Caco-2 (cell line): ENCODE measurements around the gene RPS27A. TPM values are rescaled to one million over a fixed set of nuclear protein-coding genes. Genes with fewer than 3 reads are reported as not detected.
"Not testable (repeated sequence)": the region's sequence is repeated elsewhere in the genome, so short reads cannot be mapped to it uniquely, and the experiment has no call there.

Experiments
- Bru-seq: library from RNA; stranded (reverse); fragments of 400-500 nt; gene quantifications from one replicate; lab custom pipeline; 2021; lab: Mats Ljungman, UMichigan
- BruChase-seq, 2 experiments: library from RNA; stranded (reverse); fragments of 400-500 nt; gene quantifications; one replicate each; lab custom pipeline; 2021; lab: Mats Ljungman, UMichigan
- BruUV-seq: library from RNA; stranded (reverse); fragments of 400-500 nt; replicated peaks from 2 replicates; lab custom pipeline; 2021; lab: Mats Ljungman, UMichigan
- CTCF ChIA-PET: fragments of 300-600 bp; sonication (Branson Sonifier 250); formaldehyde crosslinking; loops from one replicate; lab custom pipeline; 2022; ENCODE audit warnings: antibody characterized with exemption; lab: Charles Lee
- POLR2A ChIA-PET: fragments of 300-600 bp; sonication (Branson Sonifier 250); formaldehyde crosslinking; loops from one replicate; lab custom pipeline; 2022; ENCODE audit warnings: antibody characterized with exemption; lab: Charles Lee
- DNase-seq, 2 experiments: peaks; one replicate each; pipeline versions ENCODE4 v3.0.0 to v3.0.0-alpha.2; 2020 to 2022
- H3K27me3 ChIP-seq: replicated peaks from 2 replicates; pipeline ENCODE4 v1.6.0; 2011; ENCODE audit warnings: low read length; ENCODE audit not compliant: control insufficient read depth, insufficient read depth
- H3K36me3 ChIP-seq: 2 replicates; pipeline ENCODE4 v1.5.1; 2011; ENCODE audit warnings: low read length; ENCODE audit not compliant: control insufficient read depth, insufficient read depth
- H3K4me1 ChIP-seq: fragments of 250-450 bp; sonication (Bioruptor Pico); 2 replicates; pipeline ENCODE4 v1.5.1; 2020; ENCODE audit warnings: mild to moderate bottlenecking
- H3K4me3 ChIP-seq: 2 replicates; pipeline ENCODE4 v1.5.1; 2011; ENCODE audit warnings: low read depth, mild to moderate bottlenecking, control low read depth, low read length
- H3K9me3 ChIP-seq: fragments of 250-450 bp; sonication (Bioruptor Pico); 2 replicates; pipeline ENCODE4 v1.5.1; 2020; ENCODE audit warnings: mild to moderate bottlenecking, moderate library complexity
- H3K27ac Mint-ChIP-seq: one replicate; pipeline ENCODE4 v1.8.0; 2022; ENCODE audit warnings: mixed read lengths; ENCODE audit not compliant: unreplicated experiment
- H3K27me3 Mint-ChIP-seq: one replicate; pipeline ENCODE4 v1.8.0; 2022; ENCODE audit warnings: mixed read lengths; ENCODE audit not compliant: insufficient read depth, unreplicated experiment
- H3K36me3 Mint-ChIP-seq: one replicate; pipeline ENCODE4 v1.8.0; 2022; ENCODE audit warnings: mild to moderate bottlenecking, mixed read lengths; ENCODE audit not compliant: insufficient read depth, unreplicated experiment
- H3K4me1 Mint-ChIP-seq: one replicate; pipeline ENCODE4 v1.8.0; 2022; ENCODE audit warnings: low read depth, mixed read lengths; ENCODE audit not compliant: unreplicated experiment
- H3K4me3 Mint-ChIP-seq: one replicate; pipeline ENCODE4 v1.8.0; 2022; ENCODE audit warnings: mild to moderate bottlenecking, moderate library complexity, mixed read lengths; ENCODE audit not compliant: unreplicated experiment
- H3K9me3 Mint-ChIP-seq: one replicate; pipeline ENCODE4 v1.8.0; 2022; ENCODE audit warnings: mixed read lengths; ENCODE audit not compliant: unreplicated experiment
- intact Hi-C: fragments of 100-400 bp; cut with micrococcal nuclease; formaldehyde crosslinking; loops from one replicate; pipeline ENCODE4 v1.10.0; 2022; ENCODE audit not compliant: unreplicated experiment
- long read RNA-seq: library from polyadenylated mRNA; stranded (forward); transcript quantifications from one replicate; pipeline ENCODE4 v2.0.0, GENCODE V29; 2022
- total RNA-seq: library from RNA; stranded (reverse); gene quantifications from 2 replicates; pipeline ENCODE4 v1.2.3, GENCODE V29; 2022
- TF ChIP-seq, protein P1 (sequence below), 2 experiments: fragments of 200-600 bp in 1 of 2; IDR thresholded peaks; 1 replicate in 1 of 2; 2 replicates in 1 of 2; pipeline versions ENCODE4 v1.5.1 to v1.8.0; 2011 to 2022; ENCODE audit warnings: antibody characterized with exemption in 1 of 2, control low read depth in 1 of 2, inconsistent platforms in 1 of 2, low read depth in 1 of 2, low read length in 1 of 2, mild to moderate bottlenecking in 1 of 2, moderate library complexity in 1 of 2; ENCODE audit not compliant: insufficient read depth in 1 of 2, severe bottlenecking in 1 of 2, unreplicated experiment in 1 of 2

The RPS27A gene
- total RNA-seq: 1,305 and 1,418 TPM in 2 replicates
- Bru-seq, nascent RNA: percentile 99 among the genes with signal in this experiment
- BruChase-seq, experiment 1, labeled RNA remaining after a 2-hour chase: percentile 99 among the genes with signal in this experiment
- percentile 99 among the genes with signal in this experiment for BruChase-seq, experiment 2, labeled RNA remaining after a 6-hour chase
- long read RNA-seq, transcript RPS27A-203 (5 exons, 796 nt): minor isoform, 173 of 834 reads
- long read RNA-seq, transcript RPS27A-201 (6 exons, 1,071 nt): major isoform, 627 of 834 reads
- long read RNA-seq, partial matches to known transcripts: 9 of 834 reads
- long read RNA-seq, other reads (novel, unspliced or antisense): 21 of 834 reads

- no peaks in the 10 kb centered on the region for H3K9me3 Mint-ChIP-seq
- H3K4me3 Mint-ChIP-seq: peak within 1 kb of the TSS; percentile 85
- H3K9me3 ChIP-seq: no peaks in the 10 kb centered on the region
- H3K27me3 ChIP-seq: no peaks in the 10 kb centered on the region
- H3K4me3 ChIP-seq: peak within 1 kb of the TSS; percentile 96
- H3K4me1 Mint-ChIP-seq: peaks cover 36% of the 10 kb centered on the region
- peak within 1 kb of the TSS; percentile 94 for H3K27ac Mint-ChIP-seq
- peaks cover 38% of the 10 kb centered on the region for H3K4me1 ChIP-seq
- DNase-seq: peak; percentile 93 to 97
- TF ChIP-seq, protein P1, sequence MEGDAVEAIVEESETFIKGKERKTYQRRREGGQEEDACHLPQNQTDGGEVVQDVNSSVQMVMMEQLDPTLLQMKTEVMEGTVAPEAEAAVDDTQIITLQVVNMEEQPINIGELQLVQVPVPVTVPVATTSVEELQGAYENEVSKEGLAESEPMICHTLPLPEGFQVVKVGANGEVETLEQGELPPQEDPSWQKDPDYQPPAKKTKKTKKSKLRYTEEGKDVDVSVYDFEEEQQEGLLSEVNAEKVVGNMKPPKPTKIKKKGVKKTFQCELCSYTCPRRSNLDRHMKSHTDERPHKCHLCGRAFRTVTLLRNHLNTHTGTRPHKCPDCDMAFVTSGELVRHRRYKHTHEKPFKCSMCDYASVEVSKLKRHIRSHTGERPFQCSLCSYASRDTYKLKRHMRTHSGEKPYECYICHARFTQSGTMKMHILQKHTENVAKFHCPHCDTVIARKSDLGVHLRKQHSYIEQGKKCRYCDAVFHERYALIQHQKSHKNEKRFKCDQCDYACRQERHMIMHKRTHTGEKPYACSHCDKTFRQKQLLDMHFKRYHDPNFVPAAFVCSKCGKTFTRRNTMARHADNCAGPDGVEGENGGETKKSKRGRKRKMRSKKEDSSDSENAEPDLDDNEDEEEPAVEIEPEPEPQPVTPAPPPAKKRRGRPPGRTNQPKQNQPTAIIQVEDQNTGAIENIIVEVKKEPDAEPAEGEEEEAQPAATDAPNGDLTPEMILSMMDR (IDR thresholded peaks at IDR 0.05; ENCODE audit: insufficient read depth in 1 of 2, low read depth in 1 of 2, low read length in 1 of 2, severe bottlenecking in 1 of 2, unreplicated experiment in 1 of 2): no peak
- H3K27me3 Mint-ChIP-seq: no peaks in the 10 kb centered on the region
- no TSS peak for BruUV-seq
- ChIA-PET POLR2A (interaction anchor here (0.6 to 1.3 kb wide), 5 partner anchors 40 to 287 kb away, joined by 3 to 9 read pairs (median 6); partner anchors contain the start of genes CFAP36 and RTN4), CTCF (no interaction called here)
- peaks cover 62% of the 10 kb centered on the region for H3K36me3 Mint-ChIP-seq
- H3K36me3 ChIP-seq: peaks cover 7% of the 10 kb centered on the region; the same call in 1 of the 2 replicates
- intact Hi-C loops: loop anchor here (1.0 to 10.0 kb wide), 5 partner anchors 37 to 385 kb away; partner anchors contain the start of genes MTIF2, PPP4R3B and RTN4
Observed at GRCh38 chr2:55232084-55232862, at the start of gene RPS27A, which contains the start of gene CLHC1. Gene RPS27A (plus strand): TSS chr2:55232688. CDS start chr2:55232825, 137 bp downstream. Gene CLHC1 (minus strand): TSS chr2:55232293. CDS start chr2:55222411, 9,882 bp downstream.

DNA sequence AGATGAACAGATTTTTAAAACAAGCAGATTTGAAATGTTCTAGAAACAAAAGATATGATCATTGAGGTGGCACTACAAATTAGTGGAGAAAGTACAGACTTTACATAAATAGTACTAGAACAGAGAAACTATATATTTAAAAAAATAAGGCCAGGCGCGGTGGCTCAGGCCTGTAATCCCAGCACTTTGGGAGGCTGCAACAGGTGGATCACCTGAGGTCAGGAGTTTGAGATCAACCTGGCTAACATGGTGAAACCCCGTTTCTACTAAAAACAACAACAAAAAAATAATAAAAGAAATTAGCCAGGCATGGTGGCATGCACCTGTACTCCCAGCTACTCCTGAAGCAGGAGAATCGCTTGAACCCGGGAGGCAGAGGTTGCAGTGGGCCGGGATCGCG is 45.7 kb upstream of the RPS27A start:
- H3K4me3 Mint-ChIP-seq: not testable (repeated sequence)

GRCh38 chr2:55191888-55192287 is 40.6 kb upstream of the RPS27A start:
- H3K9me3 ChIP-seq, H3K4me1 Mint-ChIP-seq, H3K27ac Mint-ChIP-seq, H3K36me3 Mint-ChIP-seq, H3K4me3 Mint-ChIP-seq, H3K4me3 ChIP-seq, BruUV-seq, intact Hi-C loops, H3K36me3 ChIP-seq, DNase-seq, POLR2A ChIA-PET, H3K27me3 ChIP-seq, H3K4me1 ChIP-seq, H3K9me3 Mint-ChIP-seq, H3K27me3 Mint-ChIP-seq: not testable (repeated sequence)
- CTCF ChIA-PET: interaction anchor here (0.7 kb wide), 1 partner anchor 177 kb away, joined by 3 read pairs; no protein-coding TSS in a partner anchor

More for the DNA sequence above, 45.7 kb upstream of the RPS27A start:
- H3K4me1 ChIP-seq, H3K36me3 ChIP-seq, H3K4me3 ChIP-seq, H3K4me1 Mint-ChIP-seq, H3K9me3 ChIP-seq, DNase-seq, intact Hi-C loops, H3K27me3 ChIP-seq, H3K27ac Mint-ChIP-seq, POLR2A ChIA-PET, H3K27me3 Mint-ChIP-seq, H3K36me3 Mint-ChIP-seq, BruUV-seq, CTCF ChIA-PET: not testable (repeated sequence)
- H3K9me3 Mint-ChIP-seq: peaks cover 17% of the 10 kb centered on the region
